ENCODE data around the gene SFRP2.

DNA sequence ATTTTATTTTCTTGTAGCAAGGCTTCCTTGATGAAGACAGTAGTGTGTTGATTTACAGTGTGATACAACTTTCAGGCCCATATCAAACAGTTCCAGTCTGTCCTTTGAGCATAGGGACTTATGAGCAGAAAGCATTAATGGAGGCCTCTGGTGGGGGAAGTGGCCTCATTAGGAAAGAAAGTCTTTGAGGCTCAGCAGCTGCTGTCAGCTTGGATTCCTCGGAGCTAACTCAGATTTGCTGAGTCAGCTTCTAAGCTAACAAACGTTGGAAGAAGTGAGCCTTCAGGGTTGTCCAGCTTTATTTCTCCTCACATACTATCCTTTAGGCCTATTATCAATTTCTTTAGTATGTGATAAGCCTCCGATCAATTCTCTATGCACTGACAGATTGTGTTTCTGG, 15.8 kb upstream of the SFRP2 start:
- TF ChIP-seq, protein P1, sequence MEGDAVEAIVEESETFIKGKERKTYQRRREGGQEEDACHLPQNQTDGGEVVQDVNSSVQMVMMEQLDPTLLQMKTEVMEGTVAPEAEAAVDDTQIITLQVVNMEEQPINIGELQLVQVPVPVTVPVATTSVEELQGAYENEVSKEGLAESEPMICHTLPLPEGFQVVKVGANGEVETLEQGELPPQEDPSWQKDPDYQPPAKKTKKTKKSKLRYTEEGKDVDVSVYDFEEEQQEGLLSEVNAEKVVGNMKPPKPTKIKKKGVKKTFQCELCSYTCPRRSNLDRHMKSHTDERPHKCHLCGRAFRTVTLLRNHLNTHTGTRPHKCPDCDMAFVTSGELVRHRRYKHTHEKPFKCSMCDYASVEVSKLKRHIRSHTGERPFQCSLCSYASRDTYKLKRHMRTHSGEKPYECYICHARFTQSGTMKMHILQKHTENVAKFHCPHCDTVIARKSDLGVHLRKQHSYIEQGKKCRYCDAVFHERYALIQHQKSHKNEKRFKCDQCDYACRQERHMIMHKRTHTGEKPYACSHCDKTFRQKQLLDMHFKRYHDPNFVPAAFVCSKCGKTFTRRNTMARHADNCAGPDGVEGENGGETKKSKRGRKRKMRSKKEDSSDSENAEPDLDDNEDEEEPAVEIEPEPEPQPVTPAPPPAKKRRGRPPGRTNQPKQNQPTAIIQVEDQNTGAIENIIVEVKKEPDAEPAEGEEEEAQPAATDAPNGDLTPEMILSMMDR (IDR thresholded peaks at IDR 0.05) = no peak
- no peak for TF ChIP-seq POLR2A (IDR thresholded peaks at IDR 0.05)

Data from uterus (tissue), 2 donors.